NB4 (cell line): ENCODE data around the gene PSMA2.

Experiments
- MYC ChIP-seq: IDR thresholded peaks from 2 replicates; pipeline ENCODE4 v1.6.1; 2011; ENCODE audit warnings: low read depth, low read length
- POLR2A ChIP-seq: IDR thresholded peaks from 2 replicates; pipeline ENCODE4 v1.6.1; 2011; ENCODE audit warnings: mild to moderate bottlenecking; ENCODE audit not compliant: insufficient read length; ENCODE audit errors: extremely low read depth
- TF ChIP-seq, protein P1 (sequence below): IDR thresholded peaks from one replicate; pipeline ENCODE4 v1.5.1; 2012; ENCODE audit warnings: low read depth, low read length
- TF ChIP-seq, protein P2 (sequence below): IDR thresholded peaks from 2 replicates; pipeline ENCODE4 v1.6.1; 2011; ENCODE audit warnings: low read depth, low read length

DNA sequence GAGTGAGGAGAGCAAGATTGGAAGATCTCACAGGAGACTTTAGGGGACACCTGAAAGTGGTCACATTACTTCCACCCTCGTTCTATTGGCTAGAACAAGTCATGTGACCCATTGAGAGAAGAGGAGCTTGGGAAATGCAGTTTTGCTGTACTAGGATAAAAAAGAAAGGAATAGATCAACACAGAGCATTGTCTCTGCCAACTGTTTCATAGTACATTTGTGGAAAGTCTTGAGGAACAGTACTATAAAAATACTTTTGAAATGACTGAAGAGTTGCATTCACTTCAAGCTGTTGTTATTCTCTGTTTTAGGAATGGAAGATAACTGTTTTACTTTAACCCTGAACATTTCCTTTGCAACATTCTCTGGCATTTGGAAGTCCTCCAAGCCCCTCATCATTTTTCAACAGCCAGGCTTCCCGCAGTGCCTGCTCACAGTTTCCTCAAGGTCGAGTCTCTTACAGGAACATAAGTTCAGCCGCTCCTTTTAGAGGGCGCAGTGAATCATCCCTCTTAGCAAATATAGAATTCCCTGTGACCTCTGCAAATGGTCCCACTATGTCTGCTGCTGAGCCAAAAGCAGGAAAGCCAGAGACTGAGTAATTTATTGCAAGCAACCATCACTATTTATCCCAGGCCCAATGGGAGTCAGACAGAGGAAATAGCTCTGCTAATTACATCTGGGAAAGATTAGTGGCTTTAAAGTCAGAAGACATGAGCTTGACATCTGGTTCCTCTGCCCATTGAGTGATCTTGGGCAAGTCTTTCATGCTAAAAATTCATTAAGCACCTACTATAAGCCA is 40.9 kb upstream of the PSMA2 start:
- TF ChIP-seq, protein P1, sequence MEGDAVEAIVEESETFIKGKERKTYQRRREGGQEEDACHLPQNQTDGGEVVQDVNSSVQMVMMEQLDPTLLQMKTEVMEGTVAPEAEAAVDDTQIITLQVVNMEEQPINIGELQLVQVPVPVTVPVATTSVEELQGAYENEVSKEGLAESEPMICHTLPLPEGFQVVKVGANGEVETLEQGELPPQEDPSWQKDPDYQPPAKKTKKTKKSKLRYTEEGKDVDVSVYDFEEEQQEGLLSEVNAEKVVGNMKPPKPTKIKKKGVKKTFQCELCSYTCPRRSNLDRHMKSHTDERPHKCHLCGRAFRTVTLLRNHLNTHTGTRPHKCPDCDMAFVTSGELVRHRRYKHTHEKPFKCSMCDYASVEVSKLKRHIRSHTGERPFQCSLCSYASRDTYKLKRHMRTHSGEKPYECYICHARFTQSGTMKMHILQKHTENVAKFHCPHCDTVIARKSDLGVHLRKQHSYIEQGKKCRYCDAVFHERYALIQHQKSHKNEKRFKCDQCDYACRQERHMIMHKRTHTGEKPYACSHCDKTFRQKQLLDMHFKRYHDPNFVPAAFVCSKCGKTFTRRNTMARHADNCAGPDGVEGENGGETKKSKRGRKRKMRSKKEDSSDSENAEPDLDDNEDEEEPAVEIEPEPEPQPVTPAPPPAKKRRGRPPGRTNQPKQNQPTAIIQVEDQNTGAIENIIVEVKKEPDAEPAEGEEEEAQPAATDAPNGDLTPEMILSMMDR = no peak
- TF ChIP-seq POLR2A (no peak), MYC (no peak)
- TF ChIP-seq, protein P2, sequence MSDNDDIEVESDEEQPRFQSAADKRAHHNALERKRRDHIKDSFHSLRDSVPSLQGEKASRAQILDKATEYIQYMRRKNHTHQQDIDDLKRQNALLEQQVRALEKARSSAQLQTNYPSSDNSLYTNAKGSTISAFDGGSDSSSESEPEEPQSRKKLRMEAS = no peak
